GM21825 (cell line): Measurements from ENCODE around the gene CSRNP3.
A peak's percentile ranks its signal among the peaks of the same experiment; 100 is the strongest.
"Not testable (repeated sequence)": the region's sequence is repeated elsewhere in the genome, so short reads cannot be mapped to it uniquely, and the experiment has no call there.

Experiments used
- ATAC-seq: cut with Tn5 transposase; IDR thresholded peaks from one replicate; pipeline ENCODE4 v1.9.1; 2021; ENCODE audit warnings: mild to moderate bottlenecking, moderate library complexity; ENCODE audit not compliant: unreplicated experiment

Gene CSRNP3

DNA sequence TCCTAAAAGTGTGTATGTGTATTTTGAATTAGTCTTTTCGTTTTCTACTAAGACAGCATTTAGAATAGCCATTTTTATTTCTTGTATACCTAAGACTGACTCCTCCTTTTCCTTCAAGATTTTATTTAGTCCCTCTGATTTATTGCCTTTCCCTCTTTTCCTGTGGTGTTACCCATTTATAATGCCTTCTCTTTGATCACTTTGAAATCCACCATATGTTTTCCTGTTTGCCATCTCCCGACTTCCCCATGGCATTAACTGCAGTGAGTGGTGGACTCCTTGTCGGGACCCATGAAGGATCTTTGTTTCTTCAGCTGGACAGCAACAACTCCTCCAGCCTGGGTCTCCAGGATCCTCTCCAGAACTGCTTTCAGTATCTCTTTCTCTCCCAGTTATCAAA, 160.7 kb downstream of the CSRNP3 start:
- ATAC-seq, result no peak

DNA sequence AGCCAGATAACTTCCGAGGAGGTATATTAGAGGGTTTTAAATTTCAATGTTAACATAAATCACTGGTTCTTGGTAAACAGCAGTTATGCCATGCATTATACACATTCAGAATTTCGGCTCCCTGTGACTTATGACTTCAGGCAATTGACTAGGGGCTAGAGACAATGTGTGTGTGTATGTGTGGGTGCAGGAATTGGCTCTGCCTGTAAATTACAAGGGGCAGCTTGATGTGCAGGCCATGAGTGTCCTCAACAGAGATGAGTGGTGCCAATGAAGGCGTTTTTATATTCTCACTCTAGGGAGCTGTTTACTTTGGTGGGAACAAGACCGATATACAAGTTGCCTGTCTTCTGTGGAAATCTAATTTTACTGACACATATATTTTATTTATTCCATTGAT, 161.6 kb downstream of the CSRNP3 start:
- ATAC-seq, result no peak

DNA sequence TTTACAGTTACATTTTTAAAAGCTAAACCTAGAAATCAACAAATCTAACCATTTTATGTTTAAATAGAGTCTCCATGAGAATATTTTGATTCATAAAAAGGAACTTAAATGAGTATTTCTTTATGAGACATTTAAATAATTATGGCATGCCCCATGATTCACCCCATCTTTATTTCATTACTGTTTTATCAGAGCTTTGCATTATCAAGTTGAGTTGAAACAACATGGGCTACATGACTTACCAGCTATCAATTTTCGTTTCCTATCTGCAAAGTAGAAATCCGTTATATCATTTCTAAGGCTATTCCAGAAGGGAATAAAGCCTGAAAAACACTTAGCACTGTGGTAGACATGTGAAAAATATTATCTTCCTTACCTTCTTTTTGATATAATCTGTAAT, 163.1 kb downstream of the CSRNP3 start:
- ATAC-seq, result no peak

DNA sequence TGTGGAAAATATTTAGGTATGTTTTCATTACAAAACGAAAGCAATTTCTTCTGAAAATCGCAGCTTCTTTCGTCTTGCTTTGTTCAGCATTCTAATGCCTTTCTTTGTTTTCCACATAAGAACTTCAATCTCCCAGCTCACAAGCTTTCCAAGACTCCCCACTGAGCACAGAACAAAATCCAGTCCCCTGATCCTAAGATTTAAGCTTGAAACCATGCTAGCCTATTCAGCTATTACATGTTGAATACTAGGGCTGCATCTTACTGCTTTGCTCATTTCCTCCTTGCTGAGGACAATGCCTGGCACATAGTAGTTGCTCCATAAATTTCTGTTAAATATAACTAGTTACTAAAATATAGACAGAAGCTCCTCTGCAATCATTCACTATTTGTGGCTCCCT, 163.9 kb downstream of the CSRNP3 start:
- ATAC-seq, result no peak

DNA sequence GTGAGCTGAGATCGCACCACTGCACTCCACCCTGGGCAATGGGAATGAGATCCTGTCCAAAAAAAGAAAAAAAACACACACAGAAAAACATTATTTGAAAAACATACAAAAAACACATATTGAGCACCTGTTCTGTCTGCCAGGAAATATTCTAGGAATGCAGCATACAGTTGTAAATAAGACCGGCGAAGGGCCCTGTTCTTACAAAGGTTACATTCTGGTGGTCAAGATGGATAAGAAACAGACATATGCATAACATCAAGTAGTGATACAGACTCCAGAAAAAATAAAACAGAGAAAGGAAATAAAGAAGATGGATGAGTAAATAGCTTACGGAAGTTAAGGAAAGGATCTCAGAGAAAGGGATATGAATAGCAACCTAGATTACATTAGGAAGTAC, 164.8 kb downstream of the CSRNP3 start:
- ATAC-seq, result no peak

DNA sequence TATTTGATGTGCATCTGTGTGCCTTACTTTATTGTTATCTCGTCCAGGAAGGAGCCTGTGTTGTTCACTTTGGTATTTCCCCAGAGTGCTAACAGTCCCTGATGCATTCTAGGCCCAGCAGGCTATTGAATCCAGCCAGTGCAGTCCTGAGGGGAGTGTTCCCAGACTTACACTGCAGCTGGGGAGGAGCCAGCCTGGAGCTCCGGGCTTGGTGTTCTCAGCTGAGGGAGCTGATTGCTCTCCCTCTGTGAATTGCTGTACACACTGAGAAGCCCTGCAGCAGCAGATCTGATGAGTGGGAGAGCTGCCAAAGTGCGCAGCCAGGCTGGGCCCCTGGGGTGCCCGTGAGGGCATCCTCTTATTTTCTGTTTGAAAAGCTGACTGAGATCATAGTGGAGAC, 165.4 kb downstream of the CSRNP3 start:
- no peak for ATAC-seq

DNA sequence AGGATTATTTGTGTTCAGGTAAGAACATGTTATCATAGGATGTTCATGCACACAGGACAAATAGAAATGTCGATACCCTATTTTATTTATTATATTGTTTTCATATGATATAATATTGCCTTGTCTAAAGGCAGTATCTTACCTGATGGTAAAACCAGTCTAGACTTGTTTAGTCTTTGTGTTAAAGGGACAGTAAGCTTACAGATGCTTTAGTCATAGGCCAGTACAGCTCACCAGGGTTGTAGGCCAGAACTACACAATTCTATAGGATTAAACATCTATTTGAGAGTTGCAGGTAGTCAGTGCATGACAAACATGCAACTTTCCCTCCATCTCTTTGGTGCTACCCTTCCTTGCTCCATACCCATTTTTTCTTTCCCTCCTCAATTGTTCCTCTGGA, 166.0 kb downstream of the CSRNP3 start:
- ATAC-seq, result no peak

DNA sequence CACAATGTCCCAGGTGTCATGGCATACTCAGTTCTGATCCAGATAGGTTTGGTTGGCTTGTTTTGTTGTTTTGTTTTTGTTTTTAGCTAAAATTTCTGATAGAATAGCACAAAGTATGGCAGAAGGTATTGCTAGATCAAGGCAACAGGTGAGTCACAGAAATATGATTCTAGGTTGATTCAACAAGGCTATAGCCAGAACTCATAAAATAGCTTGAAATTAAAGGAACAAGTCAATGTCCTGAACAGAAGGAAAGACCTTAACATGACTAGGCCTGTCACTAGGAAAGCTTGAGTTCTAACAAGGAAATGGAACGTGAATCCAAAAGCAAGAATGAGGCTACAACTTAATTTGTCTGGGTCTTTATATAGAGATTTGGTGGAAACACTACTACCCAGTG, 167.5 kb downstream of the CSRNP3 start:
- ATAC-seq, result no peak

DNA sequence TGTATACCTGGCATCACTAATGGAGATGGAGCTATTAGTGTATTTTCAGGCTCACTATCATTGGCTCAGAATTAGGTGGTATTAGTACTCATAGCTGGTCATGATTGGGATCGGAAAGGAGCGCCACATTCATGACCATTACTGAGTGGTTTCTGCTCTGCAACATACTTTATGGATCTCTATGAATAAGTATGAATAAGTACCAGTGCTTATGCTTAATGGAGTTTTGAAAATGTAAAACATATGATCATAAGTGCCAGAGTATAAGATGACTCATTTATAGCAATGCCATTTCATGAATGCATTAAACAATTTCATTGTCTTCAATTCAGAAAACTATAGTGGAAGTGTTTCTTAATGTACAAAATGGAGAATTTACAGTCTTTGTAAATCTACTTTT, 167.9 kb downstream of the CSRNP3 start:
- ATAC-seq, result no peak

DNA sequence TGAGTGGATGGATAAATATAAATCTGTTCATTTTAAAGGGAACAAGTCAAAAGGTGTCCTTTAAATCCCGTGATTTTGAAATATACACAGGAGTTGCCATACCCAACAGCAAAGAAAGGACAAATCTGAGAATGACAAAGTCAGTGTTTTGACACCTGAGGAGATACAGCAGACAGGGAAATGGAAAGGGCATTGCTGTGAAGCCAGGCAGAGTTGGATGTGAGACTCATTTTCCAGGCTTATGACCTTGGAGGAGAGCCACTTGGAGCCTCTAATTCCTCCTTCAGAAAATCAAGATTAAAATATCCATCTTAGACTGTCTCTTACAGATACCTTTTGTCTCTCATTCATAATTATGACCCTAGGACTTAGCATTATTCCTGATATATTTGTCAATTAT, 170.0 kb downstream of the CSRNP3 start:
- no peak for ATAC-seq

DNA sequence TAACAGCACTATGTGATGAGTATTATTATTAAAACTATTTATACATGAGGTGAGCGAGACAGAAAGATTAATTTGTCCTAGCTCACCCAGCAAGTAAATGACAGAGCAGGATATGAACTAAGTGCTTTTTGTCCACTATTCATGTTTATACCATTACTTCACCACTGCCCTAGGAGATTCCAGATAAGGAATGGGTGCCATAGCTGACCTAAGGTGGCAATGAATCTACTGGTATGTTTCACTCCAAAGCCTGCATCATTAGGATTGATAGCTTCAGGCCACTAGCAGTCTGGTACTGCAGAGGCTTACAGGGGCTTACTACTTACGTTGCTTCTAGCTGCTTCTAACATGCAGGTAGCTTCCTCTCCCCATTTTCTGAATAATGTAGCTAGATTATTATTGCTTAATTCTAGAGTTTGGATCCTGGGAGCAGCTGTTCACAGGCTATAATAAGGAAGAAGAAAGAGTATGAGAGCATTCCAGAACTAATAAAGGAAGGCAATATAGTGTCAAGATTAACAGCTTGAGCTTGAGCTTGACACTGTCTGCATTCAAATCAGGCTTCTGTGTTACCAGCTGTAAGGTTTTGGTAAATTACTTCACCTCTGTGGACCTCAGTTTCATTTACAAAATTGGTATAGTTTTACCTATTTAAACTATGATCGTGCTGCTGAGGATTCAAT, 170.9 kb downstream of the CSRNP3 start:
- ATAC-seq, result no peak

DNA sequence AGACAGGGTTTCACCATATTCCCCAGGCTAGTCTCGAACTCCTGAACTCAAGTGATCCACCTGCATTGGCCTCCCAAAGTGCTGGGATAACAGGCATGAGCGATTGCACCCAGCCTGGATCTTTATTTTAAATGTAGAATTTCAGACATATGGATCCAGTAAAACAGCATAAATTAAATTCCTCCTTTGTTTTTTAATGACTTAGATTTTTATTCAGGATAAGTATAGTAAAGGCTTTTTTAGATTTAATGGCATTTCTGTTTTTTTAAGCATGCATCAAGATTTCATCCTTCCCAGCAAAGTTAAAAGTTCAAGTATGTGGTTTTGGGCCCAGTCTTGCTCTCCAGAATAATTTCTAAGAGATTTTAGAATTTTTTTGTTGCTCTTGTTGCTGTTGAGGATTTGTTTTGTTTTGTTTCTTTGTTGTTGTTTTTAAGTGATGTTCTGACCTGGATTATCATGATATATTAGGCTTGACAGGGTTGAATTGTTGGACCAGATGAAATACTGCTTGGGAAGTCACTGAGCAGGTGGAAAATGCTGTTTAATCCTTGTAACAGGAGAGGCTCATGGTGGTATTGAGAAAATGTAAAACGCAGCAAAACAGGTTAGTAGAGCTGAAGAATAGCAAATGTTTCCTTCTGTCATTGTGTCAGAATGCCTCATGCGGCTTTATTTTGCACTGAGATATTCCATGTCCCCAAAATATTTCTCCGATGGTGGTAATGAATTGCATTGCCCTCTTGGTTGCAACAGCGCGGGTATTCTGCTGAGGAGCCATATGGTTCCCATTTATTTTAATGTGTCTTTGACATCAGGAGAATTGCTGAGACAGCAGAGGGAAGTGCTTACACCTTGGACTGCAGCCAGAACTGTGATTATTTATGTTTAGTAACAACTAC, 176.7 kb downstream of the CSRNP3 start:
- ATAC-seq, result no peak

DNA sequence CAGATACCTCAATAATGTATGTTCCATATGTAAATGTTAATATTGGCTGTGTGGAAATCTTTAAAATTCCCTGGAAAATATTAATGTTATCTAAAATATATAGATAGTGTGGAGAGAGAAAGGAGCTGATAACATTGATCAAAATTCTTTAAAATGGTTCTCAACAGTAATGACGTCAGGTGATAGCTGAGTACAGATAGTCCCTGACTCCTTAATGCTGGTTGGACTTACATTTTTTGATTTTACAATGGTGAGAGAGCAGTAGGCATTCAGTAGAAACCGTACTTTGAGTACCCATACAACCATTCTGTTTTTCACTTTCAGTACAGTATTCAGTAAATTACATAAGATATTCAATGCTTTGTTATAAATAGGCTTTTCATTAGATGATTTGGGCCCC, 177.9 kb downstream of the CSRNP3 start:
- no peak for ATAC-seq

DNA sequence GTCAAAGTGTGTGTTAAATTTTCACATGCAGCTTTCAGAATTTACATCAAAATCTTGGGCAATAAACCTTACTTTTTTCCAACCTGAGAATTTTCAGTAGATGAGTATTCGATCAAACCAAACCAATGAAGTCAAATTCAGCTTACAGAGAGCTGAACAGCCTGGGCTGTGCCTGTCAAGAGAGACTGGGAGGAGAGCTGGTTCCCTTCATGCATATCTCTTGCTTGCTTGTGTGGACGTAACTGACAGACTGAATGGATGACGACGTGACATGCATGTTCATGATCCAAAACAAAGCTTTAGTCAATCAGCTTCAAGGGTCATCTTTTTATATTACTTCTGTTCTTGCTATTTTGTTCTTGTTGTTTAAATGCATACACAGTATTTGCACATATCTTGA, 179.3 kb downstream of the CSRNP3 start:
- ATAC-seq, result no peak

DNA sequence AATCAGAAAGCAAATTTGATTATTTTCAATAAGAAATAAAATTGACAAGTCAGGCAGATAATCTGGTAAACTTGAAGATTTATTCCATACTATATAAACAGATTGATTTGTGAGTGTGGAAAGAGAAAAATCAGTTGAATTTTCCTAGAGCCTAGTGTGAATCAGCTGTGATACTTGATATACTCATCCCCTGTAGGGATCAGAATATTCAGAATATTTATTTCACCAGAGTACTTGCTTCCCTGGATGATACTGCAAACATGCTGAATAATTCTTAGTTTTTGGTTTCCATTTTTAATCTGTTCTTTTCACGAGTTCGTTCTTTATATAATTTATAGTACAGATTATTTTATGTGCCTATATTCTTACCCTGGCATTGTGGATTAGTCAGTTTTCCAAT, 181.7 kb downstream of the CSRNP3 start:
- no peak for ATAC-seq

DNA sequence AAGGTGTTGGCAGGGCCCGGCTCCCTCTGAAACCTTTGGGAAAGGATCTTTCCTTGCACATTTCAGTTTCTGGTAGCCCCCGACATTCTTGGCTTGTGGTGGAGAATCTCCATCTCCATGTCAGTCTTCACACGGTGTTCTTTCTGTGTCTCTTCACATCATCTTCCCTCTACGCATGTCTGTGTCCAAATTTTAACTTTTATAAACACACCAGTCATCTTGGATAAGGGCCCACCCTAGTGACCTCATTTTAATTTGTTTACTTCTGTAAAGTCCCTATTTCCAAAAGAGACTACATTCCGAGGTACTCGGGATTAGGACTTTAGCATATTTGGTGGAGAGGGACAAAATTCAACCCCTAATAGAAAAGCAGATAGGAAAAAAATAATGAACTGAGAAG, 186.2 kb downstream of the CSRNP3 start:
- no peak for ATAC-seq

DNA sequence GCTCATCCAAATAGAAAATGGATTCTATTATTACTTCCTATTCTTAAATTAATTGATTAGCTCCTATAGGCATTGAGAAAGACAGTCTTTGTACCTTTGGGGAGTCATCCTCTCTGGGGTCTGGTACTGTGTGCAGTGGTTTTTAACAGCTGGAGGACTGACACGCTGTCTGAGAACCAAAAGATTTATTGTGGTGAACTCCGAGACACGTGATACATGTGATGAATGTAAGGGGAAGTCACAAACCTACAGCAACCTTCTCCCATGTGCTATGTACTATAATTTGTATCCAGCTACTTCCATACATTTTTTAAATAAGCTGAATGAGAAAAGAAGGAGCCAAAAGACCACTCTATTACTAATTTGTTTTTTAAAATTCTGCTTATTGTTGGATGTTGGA, 190.9 kb downstream of the CSRNP3 start:
- peak; percentile 89 for ATAC-seq

DNA sequence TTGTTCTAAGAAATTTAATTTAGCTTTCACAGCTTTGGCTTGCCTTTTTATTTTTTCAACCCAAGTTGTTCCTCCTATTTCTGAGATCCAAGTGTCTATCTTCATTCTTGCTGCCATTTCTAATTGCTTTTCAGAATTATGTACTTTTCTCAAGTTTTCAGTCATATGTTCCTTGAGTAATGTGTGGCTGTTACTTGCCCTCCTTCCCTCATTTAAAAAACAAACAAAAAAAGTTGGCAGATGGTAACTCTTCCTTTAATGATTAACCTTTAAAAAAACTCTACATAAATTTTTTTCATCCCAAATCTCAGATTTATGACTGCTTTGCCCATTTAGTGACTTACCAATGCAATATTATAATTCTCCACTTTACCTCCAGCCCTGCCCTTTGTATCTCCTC, 193.2 kb downstream of the CSRNP3 start:
- ATAC-seq, result no peak

DNA sequence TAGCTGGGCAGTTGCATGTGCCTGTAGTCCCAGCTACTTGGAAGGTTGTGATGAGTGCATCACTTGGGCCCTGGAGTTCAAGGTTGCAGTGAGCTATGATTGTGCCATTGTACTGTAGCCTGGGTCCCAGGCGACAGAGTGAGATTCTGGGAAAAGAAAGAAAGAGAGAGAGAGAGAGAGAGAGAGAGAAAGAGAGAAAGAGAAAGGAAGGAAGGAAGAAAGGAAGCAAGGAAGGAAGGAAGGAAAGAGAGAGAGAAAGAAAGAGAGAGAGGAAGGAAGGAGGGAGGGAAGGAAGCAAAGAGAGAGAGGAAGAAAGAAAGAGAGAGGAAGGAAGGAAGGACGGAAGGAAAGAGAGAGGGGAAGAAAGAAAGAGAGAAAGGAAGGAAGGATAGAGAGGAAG, 196.1 kb downstream of the CSRNP3 start:
- no peak for ATAC-seq

DNA sequence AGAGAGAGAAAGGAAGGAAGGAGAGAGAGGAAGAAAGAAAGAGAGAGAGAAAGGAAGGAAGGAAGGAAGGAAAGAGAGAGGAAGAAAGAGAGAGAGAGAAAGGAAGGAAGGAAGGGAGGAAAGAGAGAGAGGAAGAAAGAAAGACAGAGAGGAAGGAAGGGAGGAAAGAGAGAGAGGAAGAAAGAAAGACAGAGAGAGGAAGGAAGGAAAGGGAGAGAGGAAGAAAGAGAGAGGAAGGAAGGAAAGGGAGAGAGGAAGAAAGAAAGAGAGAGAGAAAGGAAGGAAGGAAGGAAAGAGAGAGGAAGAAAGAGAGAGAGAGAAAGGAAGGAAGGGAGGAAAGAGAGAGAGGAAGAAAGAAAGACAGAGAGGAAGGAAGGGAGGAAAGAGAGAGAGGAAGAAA, 196.6 kb downstream of the CSRNP3 start:
- ATAC-seq, result not testable (repeated sequence)

DNA sequence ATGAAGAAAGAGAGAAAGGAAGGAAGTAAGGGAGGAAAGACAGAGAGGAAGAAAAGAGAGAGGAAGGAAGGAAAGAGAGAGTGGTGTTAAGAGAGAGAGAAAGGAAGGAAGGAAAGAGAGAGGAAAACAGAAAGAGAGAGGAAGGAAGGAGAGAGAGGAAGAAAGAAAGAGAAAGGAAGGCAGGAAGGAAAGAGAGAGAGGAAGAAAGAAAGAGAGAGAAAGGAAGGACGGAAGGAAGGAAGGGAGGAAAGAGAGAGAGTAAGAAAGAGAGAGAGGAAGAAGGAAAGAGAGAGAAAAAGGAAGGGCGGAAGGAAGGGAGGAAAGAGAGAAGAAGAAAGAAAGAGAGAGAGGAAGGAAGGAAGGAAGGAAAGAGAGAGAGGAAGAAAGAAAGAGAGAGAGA, 197.1 kb downstream of the CSRNP3 start:
- ATAC-seq, result no peak

DNA sequence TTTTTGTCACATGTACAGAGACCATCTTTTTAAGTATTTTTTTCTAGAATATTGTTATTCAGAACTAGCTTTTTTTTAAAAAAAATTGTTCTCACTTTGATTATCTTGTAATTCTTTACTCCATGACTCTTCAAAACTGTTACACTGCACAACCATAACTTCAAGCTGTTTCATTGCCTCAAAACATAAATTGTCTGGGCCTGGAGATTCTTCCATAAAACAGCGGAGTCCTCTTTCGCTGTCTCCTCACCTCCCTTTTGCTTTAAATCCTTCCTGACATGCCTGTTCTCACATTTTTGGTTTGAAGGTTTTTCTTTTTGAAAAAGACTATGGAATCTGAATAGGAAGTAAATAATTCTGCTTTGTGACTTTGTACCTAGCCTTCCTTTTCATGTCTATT, 197.9 kb downstream of the CSRNP3 start:
- no peak for ATAC-seq

DNA sequence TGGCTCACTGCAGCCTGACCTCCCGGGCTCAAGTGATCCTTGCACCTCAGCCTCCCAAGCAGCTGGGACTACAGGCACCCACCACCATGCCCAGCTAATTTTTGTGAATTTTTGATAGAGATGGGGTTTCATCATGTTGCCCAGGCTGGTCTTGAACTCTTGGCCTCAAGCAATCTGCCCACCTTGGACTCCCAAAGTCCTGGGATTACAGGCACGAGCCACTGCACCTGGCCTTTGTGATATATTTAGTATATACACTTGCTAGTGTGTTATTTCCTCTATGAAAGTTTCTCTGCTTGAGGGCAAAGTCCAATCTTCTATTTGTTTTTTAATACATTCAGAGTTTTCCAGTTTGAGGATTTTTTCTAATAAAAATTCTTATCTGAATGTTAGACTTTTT, 205.3 kb downstream of the CSRNP3 start:
- ATAC-seq, result no peak
